NCI-H2227 (cell line): ENCODE measurements around the gene ARHGAP32.

ENCODE experiments used
- DNase-seq: peaks from one replicate; lab custom pipeline; 2025; ENCODE audit not compliant: unreplicated experiment; lab: John Stamatoyannopoulos, UW

Gene ARHGAP32

DNA sequence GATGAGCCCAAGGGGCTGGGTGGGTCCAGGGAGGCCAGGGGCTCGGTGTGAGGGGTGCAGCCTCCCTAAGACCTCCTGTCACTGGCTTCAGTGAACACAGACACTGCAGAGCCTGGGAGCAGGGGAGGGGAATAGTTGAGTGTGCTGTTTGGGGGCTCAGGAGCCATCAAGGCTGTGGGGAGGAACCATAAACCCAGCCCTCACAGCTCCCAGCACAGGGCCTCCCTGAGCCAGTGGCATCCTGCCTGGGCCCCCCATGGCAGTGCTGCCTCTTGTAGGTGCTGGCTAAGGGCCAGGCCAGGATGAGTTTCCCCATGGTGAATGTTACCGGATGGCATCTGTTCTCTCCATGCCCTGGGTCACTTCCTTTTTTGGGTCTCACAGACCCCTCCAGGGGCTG lies 275.4 kb downstream of the ARHGAP32 start:
- no peak for DNase-seq

DNA sequence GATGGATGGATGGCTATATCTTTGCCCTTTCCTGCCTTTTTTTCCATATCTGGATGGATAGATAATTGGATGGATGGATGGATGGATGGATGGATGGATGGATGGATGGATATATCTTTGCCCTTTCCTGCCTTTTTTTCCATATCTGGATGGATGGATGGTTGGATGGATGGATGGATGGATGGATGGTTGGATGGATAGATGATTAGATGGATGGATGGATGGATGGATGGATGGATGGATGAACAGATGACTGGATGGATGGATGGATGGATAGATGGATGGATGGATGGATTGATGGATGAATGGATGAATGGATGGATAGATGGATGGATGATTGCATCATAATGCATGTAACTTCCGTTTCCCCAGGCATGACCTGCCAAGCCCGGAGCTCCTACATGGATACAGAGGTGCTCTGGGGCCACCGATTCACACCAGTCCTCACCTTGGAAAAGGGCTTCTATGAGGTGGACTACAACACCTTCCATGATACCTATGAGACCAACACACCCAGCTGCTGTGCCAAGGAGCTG lies 276.0 kb downstream of the ARHGAP32 start:
- DNase-seq: no peak

DNA sequence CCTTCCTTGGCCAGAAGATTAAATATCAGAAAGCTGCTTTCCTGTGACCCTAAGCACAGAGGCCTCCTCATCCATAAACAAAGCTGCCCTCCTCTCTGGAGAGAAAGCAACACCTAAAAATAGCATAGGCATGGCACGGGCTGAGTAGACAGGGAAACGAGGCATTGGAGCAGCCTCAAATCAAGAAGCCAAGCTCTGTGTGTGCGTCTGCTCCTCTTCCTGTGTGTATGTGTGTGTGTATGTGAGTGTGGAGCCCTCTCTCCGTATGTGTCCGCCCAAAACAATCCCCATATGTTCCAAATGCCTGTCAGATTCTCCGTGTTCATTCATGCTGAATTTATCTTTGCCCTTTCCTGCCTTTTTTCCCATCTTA lies 277.0 kb downstream of the ARHGAP32 start:
- DNase-seq: no peak
